GM19351 (cell line): Measurements from ENCODE around the gene KRT3.

ENCODE experiments used
- ATAC-seq: cut with Tn5 transposase; IDR thresholded peaks from one replicate; pipeline ENCODE4 v1.9.1; 2021; ENCODE audit warnings: mild to moderate bottlenecking, moderate library complexity; ENCODE audit not compliant: unreplicated experiment

KRT3 gene

DNA sequence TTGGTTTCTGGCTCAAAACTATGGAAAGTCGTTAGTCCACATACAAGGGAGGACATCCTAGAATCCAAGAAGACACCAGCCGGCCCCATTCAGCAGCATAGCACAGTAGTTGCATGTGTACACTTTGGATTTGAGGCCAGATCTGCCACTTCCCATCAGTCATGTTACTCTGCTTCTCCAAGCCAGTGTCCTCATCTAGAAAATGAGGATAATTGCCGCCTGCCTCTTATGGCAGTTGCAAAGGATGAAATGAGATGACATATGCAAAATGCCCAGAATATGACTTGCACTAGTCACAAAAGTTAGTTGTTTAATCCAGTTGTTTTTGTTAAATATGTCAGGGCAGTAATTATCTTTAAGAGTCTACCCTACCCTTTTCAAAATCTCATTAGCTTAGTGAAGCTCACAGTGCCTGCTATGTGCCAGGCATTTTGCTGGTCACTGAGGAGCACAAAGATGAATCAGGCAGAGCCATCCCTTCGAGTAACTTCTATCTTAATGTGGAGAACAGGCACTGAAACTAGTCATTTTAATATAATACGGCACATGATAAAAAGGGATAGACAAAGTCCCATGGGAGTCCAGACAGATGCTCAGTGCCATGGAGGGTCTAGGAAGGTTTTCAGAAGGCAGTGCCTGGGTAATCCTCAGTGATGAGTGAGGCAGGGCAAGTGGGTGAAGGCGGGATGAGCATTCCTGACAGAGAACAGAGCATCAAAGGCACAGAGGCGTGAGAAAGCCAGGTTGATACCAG is 12.2 kb downstream of the KRT3 start:
- no peak for ATAC-seq

DNA sequence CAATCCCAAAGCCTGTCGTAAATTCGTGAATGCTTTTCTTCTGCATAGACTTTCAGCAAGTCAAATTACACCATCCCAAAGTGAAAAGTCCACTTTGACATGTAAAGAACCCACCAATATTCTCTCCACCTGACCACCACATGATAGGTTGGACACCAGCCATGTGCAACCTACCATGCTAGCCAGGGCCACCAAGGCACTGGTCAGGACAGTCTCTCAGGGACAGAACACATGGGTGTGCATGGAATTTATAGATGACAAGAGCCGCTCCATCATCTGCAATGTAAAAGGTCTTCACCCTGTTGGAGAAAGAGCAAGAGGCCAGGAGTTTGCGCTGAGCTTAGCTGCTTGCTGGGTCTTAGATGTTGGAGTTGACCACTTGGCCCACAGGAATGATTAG is 13.4 kb downstream of the KRT3 start:
- no peak for ATAC-seq

DNA sequence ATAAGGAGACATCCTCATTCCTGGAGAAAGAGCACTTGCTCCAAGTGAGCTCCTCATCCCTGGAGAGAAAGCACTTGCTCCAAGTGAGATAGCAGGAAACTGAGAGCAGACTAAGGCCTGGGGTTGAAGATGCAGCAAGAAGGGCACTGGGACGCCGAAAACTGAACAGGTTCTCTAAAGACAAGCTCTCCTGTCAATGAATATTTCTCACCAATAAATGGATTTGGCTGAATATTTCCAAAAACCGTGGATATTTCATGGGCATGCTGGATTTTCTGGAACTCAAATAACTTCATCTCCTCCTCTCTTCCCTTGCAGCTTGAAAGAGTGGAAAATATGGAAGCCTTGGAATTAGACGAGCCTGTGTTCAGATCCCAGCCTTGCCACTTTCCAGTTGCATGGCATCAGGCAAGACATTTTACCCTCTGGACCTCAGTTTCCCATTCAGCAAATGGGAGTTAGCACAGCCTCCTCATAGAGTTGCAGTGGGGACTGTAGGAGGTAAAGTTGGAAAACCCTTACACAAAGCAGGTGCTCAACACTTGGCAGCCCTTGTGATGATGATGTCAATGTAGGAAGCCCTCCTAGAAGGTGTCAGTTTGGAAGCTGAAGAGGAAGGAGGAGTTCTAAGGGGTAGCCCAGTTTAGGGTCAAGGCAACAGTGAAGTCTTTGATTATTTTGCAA is 14.4 kb downstream of the KRT3 start:
- ATAC-seq = no peak

- no peak for ATAC-seq
Measured at GRCh38 chr12:52779914-52780313, 16.0 kb downstream of the KRT3 start.

DNA sequence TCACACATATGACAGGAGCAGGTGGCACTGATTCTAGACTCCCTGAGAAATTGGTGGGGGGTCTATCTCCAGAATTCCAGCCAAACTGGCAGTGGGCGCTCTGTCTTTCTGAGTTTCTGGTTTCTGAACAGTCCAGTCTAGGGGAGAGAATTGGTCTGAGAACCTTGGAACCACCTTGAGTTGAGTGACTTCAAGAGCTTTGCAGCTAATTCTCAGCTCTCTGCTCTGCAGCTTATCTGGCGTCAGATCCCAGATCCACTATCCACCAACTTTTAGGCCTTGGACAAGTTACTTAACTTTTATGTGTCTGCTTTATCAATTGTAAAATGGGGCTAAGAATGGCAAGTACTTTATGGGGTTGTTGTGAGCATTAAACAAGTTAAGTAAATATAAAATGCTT is 17.1 kb downstream of the KRT3 start:
- no peak for ATAC-seq

DNA sequence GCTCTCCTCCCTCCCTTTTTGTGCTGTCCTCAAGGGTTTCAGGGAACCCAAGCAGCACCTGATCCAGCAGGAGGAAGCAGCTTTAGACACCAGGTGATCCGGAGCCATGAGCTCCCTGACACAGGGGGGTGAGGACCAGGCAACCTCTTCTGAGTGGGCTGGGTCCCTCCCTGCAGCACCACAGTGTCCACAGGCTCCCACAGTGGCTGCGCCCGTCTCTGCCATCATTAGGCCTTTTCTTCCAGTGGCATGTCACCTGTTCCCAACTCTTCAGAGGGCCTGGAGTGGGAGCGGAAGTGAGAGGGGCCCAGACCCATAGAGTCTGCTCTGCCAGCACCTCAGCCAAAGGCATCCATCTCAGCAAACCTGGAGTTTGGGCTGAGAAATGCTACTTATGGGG is 18.4 kb downstream of the KRT3 start:
- no peak for ATAC-seq

GRCh38 chr12:52776913-52777395 is 19.0 kb downstream of the KRT3 start, which contains the start of gene KRT76:
TSS of gene KRT76 (minus strand) at chr12:52777345. CDS start at chr12:52777291, 54 bp downstream.
- ATAC-seq = no peak

- ATAC-seq = no peak
Measured at GRCh38 chr12:52776435-52776834, 19.5 kb downstream of the KRT3 start.

GRCh38 chr12:52774629-52775250 is 21.2 kb downstream of the KRT3 start:
- ATAC-seq = no peak

DNA sequence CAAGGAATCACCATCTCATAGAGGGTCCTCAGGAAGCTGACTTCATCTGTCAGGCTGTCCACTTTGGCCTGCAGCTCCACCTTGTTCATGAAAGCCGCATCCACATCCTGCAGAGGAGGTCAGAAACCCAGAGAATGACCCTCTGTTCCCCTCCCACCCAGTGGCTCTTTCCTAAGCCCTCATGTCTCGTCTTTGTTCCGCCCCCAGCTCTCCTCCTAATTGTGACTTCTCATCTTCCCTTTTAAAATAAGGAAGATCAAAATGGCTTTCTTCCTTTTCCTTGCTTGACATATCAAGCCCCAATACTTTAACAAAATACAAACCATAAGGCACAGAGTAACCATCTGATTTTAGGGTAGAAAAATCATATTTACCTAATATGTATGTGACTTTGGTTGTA is 23.1 kb downstream of the KRT3 start:
- ATAC-seq = no peak

GRCh38 chr12:52772188-52772587 is 23.7 kb downstream of the KRT3 start:
- ATAC-seq = no peak

GRCh38 chr12:52771505-52771904 is 24.4 kb downstream of the KRT3 start:
- no peak for ATAC-seq

- ATAC-seq = no peak
Measured at GRCh38 chr12:52771088-52771487, 24.8 kb downstream of the KRT3 start.

DNA sequence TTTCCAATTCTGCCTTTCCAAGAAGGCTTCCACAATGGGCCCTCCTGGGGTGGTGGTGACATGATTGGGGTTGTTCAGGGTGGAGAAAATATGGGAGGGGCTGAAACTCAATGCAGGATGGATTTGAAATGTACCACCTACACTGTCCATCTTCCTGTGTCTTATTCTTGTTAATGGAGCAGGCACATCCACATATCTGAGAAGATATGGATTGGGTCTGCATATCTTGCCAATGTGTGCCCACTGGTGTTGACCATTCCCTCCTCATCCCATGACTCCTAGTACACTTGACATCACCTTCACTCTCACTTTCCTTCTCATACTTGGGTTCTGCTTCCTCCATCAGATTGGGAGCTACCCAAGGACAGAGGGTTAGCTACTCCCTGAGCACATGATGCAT is 26.0 kb downstream of the KRT3 start:
- ATAC-seq = no peak

GRCh38 chr12:52769354-52769753 is 26.6 kb downstream of the KRT3 start:
- ATAC-seq = no peak

DNA sequence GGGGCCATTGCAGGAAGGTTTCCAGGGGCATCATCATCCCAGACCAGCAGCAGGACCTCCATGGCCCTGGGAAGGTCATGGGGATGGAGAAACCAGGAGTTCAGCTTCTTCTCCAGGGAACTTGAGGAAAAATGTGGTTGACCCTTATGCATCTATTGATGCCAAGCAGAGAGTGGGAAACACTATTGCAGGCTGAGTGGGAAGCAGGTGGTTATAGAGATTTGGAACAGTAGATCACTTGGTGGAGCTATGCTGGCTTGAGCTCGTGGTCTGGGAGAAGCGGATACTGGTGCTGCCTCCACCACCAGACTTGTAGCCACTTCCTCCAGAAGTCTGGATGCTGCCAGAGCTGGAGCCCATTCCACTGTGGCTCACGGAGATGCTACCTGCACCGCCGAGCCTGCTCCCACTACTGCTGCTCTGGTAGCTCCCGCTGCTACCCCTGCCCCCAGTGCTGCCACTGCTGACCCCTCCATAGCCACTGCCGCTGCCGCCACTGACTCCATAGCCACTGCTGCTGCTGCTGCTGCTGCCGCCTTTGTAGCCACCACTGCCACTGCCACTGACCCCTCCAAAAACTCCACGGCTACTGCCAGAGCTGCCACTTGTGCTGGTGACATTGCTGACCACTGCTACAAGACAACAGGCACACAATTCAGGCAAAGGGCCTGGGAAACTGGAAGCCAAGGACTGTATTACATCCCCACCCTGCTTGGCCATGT is 27.3 kb downstream of the KRT3 start:
- ATAC-seq = no peak

GRCh38 chr12:52767427-52767826 is 28.5 kb downstream of the KRT3 start:
- ATAC-seq = no peak

DNA sequence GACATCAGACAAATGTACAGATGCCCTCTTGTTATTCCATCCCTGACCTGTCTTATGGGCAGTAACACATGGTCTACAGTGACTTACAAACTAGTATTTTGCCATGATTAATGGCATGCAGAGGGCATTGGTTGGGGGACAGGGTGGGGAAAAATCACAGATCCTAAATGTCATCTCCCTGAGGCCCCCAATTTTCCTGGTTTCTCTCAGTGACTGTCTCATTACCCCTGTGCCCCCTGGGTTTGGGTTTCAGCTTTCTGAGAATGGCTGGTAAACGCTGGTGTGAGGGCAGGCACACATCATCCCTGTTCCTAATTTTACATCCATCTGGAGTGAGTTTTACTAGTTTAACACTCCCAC is 28.9 kb downstream of the KRT3 start:
- ATAC-seq = no peak

DNA sequence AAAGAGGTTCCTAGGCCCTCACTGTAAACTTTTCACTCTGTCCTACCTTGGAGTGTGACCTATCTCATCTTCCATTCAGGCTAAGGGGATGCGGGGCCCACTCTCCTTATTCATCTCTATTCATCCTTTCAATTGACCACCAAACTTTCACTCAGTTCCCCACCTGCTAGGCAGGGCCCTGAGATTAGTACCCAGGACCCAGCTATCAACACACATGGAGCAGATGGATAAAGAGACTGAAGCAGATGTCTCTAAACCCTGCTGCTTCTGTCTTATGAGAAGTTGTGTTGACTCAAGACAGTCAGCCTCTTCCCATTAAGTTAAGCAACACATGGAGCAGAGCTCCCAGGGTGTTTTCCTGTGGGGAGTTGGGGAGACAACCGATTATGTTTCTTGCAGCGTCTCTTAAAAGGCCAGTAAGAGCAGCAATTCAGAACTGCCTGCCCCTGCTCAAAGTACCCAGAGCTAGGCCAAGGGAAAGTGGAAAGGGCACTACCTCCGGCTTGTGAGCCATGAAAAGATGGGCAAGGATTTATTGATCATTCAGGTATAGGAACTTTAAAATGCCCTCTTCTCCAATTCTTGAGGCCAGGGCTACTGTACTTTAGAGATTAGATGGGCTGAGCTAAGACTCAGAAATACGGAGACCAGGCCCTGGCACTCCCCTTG is 29.4 kb downstream of the KRT3 start:
- ATAC-seq = no peak

DNA sequence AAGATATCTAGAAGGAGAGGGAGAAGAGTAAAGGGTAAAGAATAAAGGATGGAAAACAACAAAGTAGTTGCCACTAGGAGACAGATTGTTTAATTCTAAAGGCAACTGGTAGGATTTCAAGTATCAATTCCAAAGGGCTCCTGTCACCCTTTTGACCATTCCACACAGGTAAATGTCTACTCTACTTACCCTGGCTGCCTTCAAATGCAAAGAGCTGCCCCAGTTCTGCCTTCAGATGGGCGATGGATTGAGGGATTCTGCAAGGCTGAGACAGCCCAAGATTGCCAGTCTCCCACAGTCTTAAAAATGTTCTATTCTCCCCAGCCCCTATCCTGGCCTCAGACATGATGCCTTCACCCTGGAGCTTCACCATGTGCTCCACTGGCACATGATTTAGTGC is 30.2 kb downstream of the KRT3 start:
- ATAC-seq = no peak

DNA sequence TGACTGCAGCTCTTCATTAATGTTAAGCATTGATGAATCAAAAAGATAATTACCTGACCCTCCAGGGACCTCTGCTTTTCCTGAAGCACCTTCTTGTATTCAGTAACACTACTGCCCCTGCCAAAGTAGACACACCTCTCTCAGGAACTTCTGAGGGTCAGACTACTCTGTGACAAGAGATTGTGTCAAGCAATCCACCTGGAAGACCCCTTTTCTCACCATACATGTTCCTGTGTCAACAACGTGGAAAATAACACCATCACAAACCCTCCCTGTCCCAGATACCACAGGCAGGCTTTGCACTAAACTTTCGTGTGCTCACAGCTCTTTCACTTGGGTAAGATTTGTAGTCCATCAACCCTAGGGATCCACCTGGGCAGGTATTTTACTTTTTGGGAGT is 31.9 kb downstream of the KRT3 start:
- no peak for ATAC-seq
